GM12878 (cell line): ENCODE data around the gene DENND1A. TPM values are rescaled to one million over a fixed set of nuclear protein-coding genes. Genes with fewer than 3 reads are reported as not detected.

ENCODE experiments used
- ATAC-seq: fragments of 200-7000 bp; cut with Tn5 transposase; 3 replicates; pipeline ENCODE4 v1.9.1; 2020; ENCODE audit warnings: mild to moderate bottlenecking, moderate library complexity
- BruUV-seq: library from RNA; stranded (reverse); fragments of 400-500 nt; replicated peaks from 2 replicates; lab custom pipeline; 2021; lab: Mats Ljungman, UMichigan
- CTCF ChIA-PET: fragments of 300-600 bp; sonication (Branson Sonifier 250); formaldehyde crosslinking; extraction: SDS; loops from one replicate; lab custom pipeline; 2021; ENCODE audit warnings: inconsistent platforms; lab: Yijun Ruan, JAX
- POLR2A ChIA-PET: fragments of 350-600 bp; formaldehyde crosslinking; extraction: SDS; loops from one replicate; lab custom pipeline; 2021; ENCODE audit warnings: inconsistent platforms; lab: Charles Lee
- RAD21 ChIA-PET: fragments of 300-600 bp; sonication (Branson Sonifier 250); formaldehyde crosslinking; loops from one replicate; lab custom pipeline; 2023; ENCODE audit warnings: antibody characterized with exemption; ENCODE audit not compliant: unreplicated experiment; lab: Charles Lee
- SMC1A ChIA-PET: fragments of 300-600 bp; sonication (Branson Sonifier 250); formaldehyde crosslinking; loops from one replicate; lab custom pipeline; 2023; ENCODE audit not compliant: unreplicated experiment, uncharacterized antibody; lab: Charles Lee
- DNase-seq: peaks from one replicate; pipeline ENCODE4 v3.0.0-alpha.2; 2011; ENCODE audit warnings: low read depth, low spot score
- FAIRE-seq: peaks from 3 replicates; lab custom pipeline; 2011; peaks lifted over from hg19 to GRCh38; lab: Jason Lieb, UNC
- H2AFZ ChIP-seq: 2 replicates; pipeline ENCODE4 v1.6.0; 2011; ENCODE audit warnings: low read depth, low read length, control low read depth; ENCODE audit not compliant: control insufficient read depth
- H3K27ac ChIP-seq: 2 replicates; pipeline ENCODE4 v1.5.1; 2011; ENCODE audit warnings: control low read depth; ENCODE audit not compliant: control insufficient read depth, insufficient read depth
- H3K27me3 ChIP-seq, 2 experiments: replicated peaks in 1 of 2; 2 replicates each; pipeline versions ENCODE4 v1.6.0 to v1.6.1; 2011; ENCODE audit warnings: low read length in 1 of 2; ENCODE audit not compliant: control insufficient read depth in 2 of 2, insufficient read depth in 2 of 2
- H3K36me3 ChIP-seq, 2 experiments: 2 replicates each; pipeline ENCODE4 v1.5.1; 2011; ENCODE audit warnings: low read length in 1 of 2; ENCODE audit not compliant: control insufficient read depth in 2 of 2, insufficient read depth in 2 of 2
- H3K4me1 ChIP-seq: 2 replicates; pipeline ENCODE4 v1.6.1; 2011; ENCODE audit warnings: mild to moderate bottlenecking, low read length, moderate library complexity, mixed read lengths; ENCODE audit not compliant: control insufficient read depth, insufficient read depth
- H3K4me2 ChIP-seq: 2 replicates; pipeline ENCODE4 v1.6.0; 2011; ENCODE audit warnings: control low read depth; ENCODE audit not compliant: control insufficient read depth, insufficient read depth
- H3K4me3 ChIP-seq: fragments of 200-600 bp; sonication (generic); 2 replicates; pipeline ENCODE4 v1.5.1; 2016
- H3K79me2 ChIP-seq: 2 replicates; pipeline ENCODE4 v1.6.0; 2011; ENCODE audit warnings: low read length; ENCODE audit not compliant: control insufficient read depth, insufficient read depth
- H3K9ac ChIP-seq: 2 replicates; pipeline ENCODE4 v1.8.0; 2011; ENCODE audit warnings: low read length, control low read depth, mixed read lengths; ENCODE audit not compliant: control insufficient read depth, insufficient read depth
- H3K9me3 ChIP-seq: replicated peaks from 3 replicates; pipeline ENCODE4 v1.5.1; 2011; ENCODE audit warnings: mild to moderate bottlenecking, low read length; ENCODE audit not compliant: control insufficient read depth, insufficient read depth
- H4K20me1 ChIP-seq: 2 replicates; pipeline ENCODE4 v1.6.0; 2011; ENCODE audit not compliant: control insufficient read depth, insufficient read depth
- CREM ChIP-seq: IDR thresholded peaks from 2 replicates; pipeline ENCODE4 v1.6.1; 2014; ENCODE audit warnings: antibody characterized with exemption, low read depth
- EED ChIP-seq: sonication (generic); IDR thresholded peaks from 2 replicates; pipeline ENCODE4 v1.6.1; 2016; ENCODE audit warnings: antibody characterized with exemption, low read depth
- ESRRA ChIP-seq: IDR thresholded peaks from 2 replicates; pipeline ENCODE4 v1.6.1; 2012; ENCODE audit warnings: mild to moderate bottlenecking, low read length, improper control_type of control experiment
- GATAD2B ChIP-seq: fragments of 450-650 bp; conservative IDR thresholded peaks from 2 replicates; pipeline ENCODE4 v1.6.1; 2017; ENCODE audit warnings: low read depth, mild to moderate bottlenecking, moderate library complexity
- IRF3 ChIP-seq: fragments of 450-650 bp; IDR thresholded peaks from 2 replicates; pipeline ENCODE4 v1.6.1; 2014; ENCODE audit warnings: mild to moderate bottlenecking
- POLR2A ChIP-seq: IDR thresholded peaks from 2 replicates; pipeline ENCODE4 v1.6.1; 2011; ENCODE audit warnings: low read depth, mild to moderate bottlenecking, low read length
- POLR2AphosphoS2 ChIP-seq: IDR thresholded peaks from 2 replicates; pipeline ENCODE4 v1.6.1; 2011; ENCODE audit warnings: low read depth, mild to moderate bottlenecking, low read length, improper control_type of control experiment, moderate library complexity
- RCOR1 ChIP-seq: conservative IDR thresholded peaks from 2 replicates; pipeline ENCODE4 v1.6.1; 2012; ENCODE audit warnings: low read depth, low read length, improper control_type of control experiment
- RUNX3 ChIP-seq: IDR thresholded peaks from 2 replicates; pipeline ENCODE4 v1.6.1; 2012; ENCODE audit warnings: low read length, inconsistent platforms
- SP1 ChIP-seq: IDR thresholded peaks from one replicate; pipeline ENCODE4 v1.6.1; 2011; ENCODE audit warnings: low read depth, low read length
- TCF7 ChIP-seq: IDR thresholded peaks from 2 replicates; pipeline ENCODE4 v1.6.1; 2014; ENCODE audit warnings: antibody characterized with exemption, borderline replicate concordance
- ZBTB4 ChIP-seq: fragments of 450-650 bp; formaldehyde crosslinking; IDR thresholded peaks from 2 replicates; pipeline ENCODE4 v1.4.0; 2022; ENCODE audit warnings: mild to moderate bottlenecking, moderate library complexity
- ZNF207 ChIP-seq: fragments of 450-650 bp; IDR thresholded peaks from 2 replicates; pipeline ENCODE4 v1.6.1; 2014; ENCODE audit warnings: antibody characterized with exemption, mild to moderate bottlenecking, borderline replicate concordance
- WGBS: methylation state at CpG from one replicate; pipeline ENCODE4 v1.1.6; 2016; ENCODE audit warnings: low lambda C conversion rate; ENCODE audit not compliant: insufficient replicate concordance, insufficient coverage; ENCODE audit errors: missing lambda C conversion rate; 5-methylcytosine and 5-hydroxymethylcytosine counted together
- in situ Hi-C: fragments of 300-500 bp; cut with MboI; formaldehyde crosslinking; loops from 9 replicates; pipeline ENCODE4 v1.14.3; 2018; ENCODE audit warnings: mixed read lengths
- intact Hi-C: fragments of 100-400 bp; cut with micrococcal nuclease; formaldehyde crosslinking; loops from one replicate; pipeline ENCODE4 v1.14.2; 2022; ENCODE audit not compliant: unreplicated experiment
- polyA plus RNA-seq, 11 experiments: library from polyadenylated mRNA; depleted of rRNA in 4 of 11; unstranded in 6 of 11; stranded (reverse) in 5 of 11; fragments of >200 nt; fragmentation: Nextera tagmentation in 4 of 11; fragmentation: Illumina TruSeq in 1 of 11; extraction: Ambion mirVana in 4 of 11; extraction: Trizol in 1 of 11; gene quantifications; 1 replicate in 1 of 11; 2 replicates in 10 of 11; pipeline versions ENCODE4 v1.2.1 to v1.2.3, GENCODE V29; 2011 to 2016; ENCODE audit warnings: inconsistent platforms in 2 of 11, missing spikeins in 2 of 11, low read depth in 1 of 11
- total RNA-seq, 4 experiments: library from RNA; depleted of rRNA in 3 of 4; stranded (reverse); fragments of >200 nt in 3 of 4; fragmentation: Illumina TruSeq in 1 of 4; extraction: Trizol in 1 of 4; gene quantifications; 2 replicates each; pipeline versions ENCODE4 v1.2.1 to v1.2.3, GENCODE V29; 2013 to 2021
- TF ChIP-seq, protein P1 (sequence below): fragments of 150-350 bp; IDR thresholded peaks from 2 replicates; pipeline ENCODE4 v1.6.1; 2016; ENCODE audit warnings: low read depth, low read length
- TF ChIP-seq, protein P2 (sequence below): IDR thresholded peaks from 2 replicates; pipeline ENCODE4 v1.6.1; 2011; ENCODE audit warnings: borderline replicate concordance, low read depth, mild to moderate bottlenecking, moderate library complexity, mixed read lengths, low read length; ENCODE audit not compliant: insufficient read depth; ENCODE audit errors: extremely low read length
- TF ChIP-seq, protein P3 (sequence below): IDR thresholded peaks from 2 replicates; pipeline ENCODE4 v1.6.1; 2012; ENCODE audit warnings: low read depth, low read length, improper control_type of control experiment

Gene DENND1A
- total and polyA plus RNA-seq, 10 of the 15 experiments (the other 5 are each of a cell fraction or from before 2014, with no cell fraction given) = 14.1 to 48.6 (median 35.2) TPM

- POLR2A ChIA-PET = no interaction called here
- Histone ChIP-seq H3K9ac (no peak overlapping the region), H3K4me2 (no peak overlapping the region), H3K27me3 (no peaks in the 10 kb centered on the region), H4K20me1 (no peaks in the 10 kb centered on the region), H2AFZ (no peak overlapping the region), H3K36me3 (no peaks in the 10 kb centered on the region; a peak in 1 of 4 replicates), H3K27ac (no peak overlapping the region), H3K4me3 (no peak overlapping the region), H3K4me1 (no peaks in the 10 kb centered on the region), H3K79me2 (no peaks in the 10 kb centered on the region; the same call in 1 of the 2 replicates), H3K9me3 (peaks cover 29% of the 10 kb centered on the region)
- no peak for FAIRE-seq
- intact Hi-C loops = no loop called here
- no TSS peak for BruUV-seq
- ATAC-seq = no peak
- RAD21 ChIA-PET = no interaction called here
- SMC1A ChIA-PET = interaction anchor here (0.9 to 2.0 kb wide), 7 partner anchors 9 to 25 kb away, joined by 3 to 9 read pairs (median 4); no protein-coding TSS in a partner anchor
- 98% methylated on average over 4 of the region's 4 CpGs for WGBS
- TF ChIP-seq, protein P1, sequence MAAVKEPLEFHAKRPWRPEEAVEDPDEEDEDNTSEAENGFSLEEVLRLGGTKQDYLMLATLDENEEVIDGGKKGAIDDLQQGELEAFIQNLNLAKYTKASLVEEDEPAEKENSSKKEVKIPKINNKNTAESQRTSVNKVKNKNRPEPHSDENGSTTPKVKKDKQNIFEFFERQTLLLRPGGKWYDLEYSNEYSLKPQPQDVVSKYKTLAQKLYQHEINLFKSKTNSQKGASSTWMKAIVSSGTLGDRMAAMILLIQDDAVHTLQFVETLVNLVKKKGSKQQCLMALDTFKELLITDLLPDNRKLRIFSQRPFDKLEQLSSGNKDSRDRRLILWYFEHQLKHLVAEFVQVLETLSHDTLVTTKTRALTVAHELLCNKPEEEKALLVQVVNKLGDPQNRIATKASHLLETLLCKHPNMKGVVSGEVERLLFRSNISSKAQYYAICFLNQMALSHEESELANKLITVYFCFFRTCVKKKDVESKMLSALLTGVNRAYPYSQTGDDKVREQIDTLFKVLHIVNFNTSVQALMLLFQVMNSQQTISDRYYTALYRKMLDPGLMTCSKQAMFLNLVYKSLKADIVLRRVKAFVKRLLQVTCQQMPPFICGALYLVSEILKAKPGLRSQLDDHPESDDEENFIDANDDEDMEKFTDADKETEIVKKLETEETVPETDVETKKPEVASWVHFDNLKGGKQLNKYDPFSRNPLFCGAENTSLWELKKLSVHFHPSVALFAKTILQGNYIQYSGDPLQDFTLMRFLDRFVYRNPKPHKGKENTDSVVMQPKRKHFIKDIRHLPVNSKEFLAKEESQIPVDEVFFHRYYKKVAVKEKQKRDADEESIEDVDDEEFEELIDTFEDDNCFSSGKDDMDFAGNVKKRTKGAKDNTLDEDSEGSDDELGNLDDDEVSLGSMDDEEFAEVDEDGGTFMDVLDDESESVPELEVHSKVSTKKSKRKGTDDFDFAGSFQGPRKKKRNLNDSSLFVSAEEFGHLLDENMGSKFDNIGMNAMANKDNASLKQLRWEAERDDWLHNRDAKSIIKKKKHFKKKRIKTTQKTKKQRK = no peak
- TF ChIP-seq TCF7 (no peak), SP1 (no peak), GATAD2B (no peak), ZNF207 (no peak), RUNX3 (no peak), EED (no peak), RCOR1 (no peak), POLR2AphosphoS2 (no peak), POLR2A (no peak), CREM (no peak), ZBTB4 (no peak), ESRRA (no peak), IRF3 (no peak)
- TF ChIP-seq, protein P2, sequence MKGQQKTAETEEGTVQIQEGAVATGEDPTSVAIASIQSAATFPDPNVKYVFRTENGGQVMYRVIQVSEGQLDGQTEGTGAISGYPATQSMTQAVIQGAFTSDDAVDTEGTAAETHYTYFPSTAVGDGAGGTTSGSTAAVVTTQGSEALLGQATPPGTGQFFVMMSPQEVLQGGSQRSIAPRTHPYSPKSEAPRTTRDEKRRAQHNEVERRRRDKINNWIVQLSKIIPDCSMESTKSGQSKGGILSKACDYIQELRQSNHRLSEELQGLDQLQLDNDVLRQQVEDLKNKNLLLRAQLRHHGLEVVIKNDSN = no peak
- TF ChIP-seq, protein P3, sequence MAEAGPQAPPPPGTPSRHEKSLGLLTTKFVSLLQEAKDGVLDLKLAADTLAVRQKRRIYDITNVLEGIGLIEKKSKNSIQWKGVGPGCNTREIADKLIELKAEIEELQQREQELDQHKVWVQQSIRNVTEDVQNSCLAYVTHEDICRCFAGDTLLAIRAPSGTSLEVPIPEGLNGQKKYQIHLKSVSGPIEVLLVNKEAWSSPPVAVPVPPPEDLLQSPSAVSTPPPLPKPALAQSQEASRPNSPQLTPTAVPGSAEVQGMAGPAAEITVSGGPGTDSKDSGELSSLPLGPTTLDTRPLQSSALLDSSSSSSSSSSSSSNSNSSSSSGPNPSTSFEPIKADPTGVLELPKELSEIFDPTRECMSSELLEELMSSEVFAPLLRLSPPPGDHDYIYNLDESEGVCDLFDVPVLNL = no peak
- CTCF ChIA-PET = interaction anchor here (1.4 kb wide), 1 partner anchor 9 kb away, joined by 6 read pairs; no protein-coding TSS in a partner anchor
- in situ Hi-C loops = no loop called here
- DNase-seq = no peak
These were observed 86.2 kb downstream of the DENND1A start for GRCh38 chr9:123843703-123844102.
